ENCODE measurements around the gene TMEM132C.

The TMEM132C gene

DNA sequence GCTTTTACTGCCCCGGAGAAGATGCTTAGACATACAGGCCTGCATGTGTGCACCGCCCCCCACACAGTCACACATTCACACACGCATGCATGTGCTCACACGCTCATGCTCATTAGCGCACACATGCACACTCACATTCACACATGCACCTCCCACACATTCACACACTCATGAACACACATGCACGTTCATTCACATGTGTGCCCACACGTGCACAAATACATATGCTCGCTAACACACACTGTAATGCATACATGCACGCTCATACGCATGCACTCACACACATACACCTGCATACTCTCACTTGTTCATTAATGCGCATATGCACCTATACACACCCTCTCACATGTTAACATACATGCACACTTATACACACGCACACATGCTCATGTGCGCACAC lies 21.9 kb downstream of the TMEM132C start:
- H3K27ac ChIP-seq = no peak overlapping the region
- TF ChIP-seq ZFX (IDR thresholded peaks at IDR 0.05; ENCODE audit: borderline replicate concordance) = no peak
- TF ChIP-seq, protein P1, sequence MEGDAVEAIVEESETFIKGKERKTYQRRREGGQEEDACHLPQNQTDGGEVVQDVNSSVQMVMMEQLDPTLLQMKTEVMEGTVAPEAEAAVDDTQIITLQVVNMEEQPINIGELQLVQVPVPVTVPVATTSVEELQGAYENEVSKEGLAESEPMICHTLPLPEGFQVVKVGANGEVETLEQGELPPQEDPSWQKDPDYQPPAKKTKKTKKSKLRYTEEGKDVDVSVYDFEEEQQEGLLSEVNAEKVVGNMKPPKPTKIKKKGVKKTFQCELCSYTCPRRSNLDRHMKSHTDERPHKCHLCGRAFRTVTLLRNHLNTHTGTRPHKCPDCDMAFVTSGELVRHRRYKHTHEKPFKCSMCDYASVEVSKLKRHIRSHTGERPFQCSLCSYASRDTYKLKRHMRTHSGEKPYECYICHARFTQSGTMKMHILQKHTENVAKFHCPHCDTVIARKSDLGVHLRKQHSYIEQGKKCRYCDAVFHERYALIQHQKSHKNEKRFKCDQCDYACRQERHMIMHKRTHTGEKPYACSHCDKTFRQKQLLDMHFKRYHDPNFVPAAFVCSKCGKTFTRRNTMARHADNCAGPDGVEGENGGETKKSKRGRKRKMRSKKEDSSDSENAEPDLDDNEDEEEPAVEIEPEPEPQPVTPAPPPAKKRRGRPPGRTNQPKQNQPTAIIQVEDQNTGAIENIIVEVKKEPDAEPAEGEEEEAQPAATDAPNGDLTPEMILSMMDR (IDR thresholded peaks at IDR 0.05) = no peak

DNA sequence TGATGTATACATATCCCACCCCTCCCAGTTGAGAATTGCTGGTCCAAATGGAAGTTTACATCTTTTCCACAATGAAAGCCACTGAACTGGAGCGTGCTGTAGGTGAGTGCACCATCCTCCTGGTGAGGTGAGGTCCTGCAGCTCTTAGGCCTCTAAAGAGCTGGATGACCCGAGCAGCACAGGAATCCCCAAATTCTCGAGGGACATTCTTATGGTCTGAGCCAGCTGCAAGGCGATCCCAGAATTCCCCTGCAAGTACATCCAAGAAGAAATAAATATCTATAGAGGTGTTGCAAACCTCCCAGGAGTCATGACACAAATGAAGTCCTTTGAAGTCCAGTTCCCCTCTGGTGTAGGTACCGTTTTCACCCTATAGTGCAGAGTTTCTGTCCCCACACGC lies 24.0 kb downstream of the TMEM132C start:
- no peak overlapping the region for H3K27ac ChIP-seq
- TF ChIP-seq ZFX (IDR thresholded peaks at IDR 0.05; ENCODE audit: borderline replicate concordance) = no peak
- TF ChIP-seq, protein P1 (IDR thresholded peaks at IDR 0.05) = no peak

DNA sequence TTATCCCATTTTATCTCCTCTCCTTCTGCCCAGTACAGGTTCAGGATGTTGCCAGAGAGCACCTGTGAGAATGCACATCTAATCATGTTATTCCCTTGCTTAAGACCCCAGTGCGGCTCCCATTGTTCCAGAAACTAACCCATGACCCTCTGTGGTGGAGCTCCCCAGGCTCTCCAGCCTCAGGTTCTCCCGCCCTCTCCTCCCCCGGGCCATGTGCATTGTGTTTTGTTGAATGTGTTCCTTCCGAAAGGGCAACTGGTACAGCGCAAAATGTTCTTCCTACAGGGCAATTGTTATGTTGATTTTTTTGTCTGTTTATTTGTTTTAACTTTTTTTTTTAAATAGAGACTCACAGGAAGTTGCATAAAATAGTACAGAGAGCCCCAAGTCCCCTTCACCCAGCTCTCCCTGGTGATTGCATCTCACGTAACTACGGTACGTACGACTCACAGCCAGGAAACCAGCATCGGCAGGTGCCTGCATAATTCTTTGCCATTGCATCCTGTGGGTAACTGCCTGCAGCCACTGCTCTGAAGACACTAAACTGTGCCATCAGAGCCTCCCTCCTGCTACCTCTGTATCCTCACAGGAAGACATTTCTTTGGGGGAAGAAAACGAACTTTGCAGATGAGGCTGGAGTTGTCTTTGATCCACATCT lies 31.2 kb downstream of the TMEM132C start:
- no peak for TF ChIP-seq ZFX (IDR thresholded peaks at IDR 0.05; ENCODE audit: borderline replicate concordance)
- TF ChIP-seq, protein P1 (IDR thresholded peaks at IDR 0.05) = no peak
- H3K27ac ChIP-seq = no peak overlapping the region

DNA sequence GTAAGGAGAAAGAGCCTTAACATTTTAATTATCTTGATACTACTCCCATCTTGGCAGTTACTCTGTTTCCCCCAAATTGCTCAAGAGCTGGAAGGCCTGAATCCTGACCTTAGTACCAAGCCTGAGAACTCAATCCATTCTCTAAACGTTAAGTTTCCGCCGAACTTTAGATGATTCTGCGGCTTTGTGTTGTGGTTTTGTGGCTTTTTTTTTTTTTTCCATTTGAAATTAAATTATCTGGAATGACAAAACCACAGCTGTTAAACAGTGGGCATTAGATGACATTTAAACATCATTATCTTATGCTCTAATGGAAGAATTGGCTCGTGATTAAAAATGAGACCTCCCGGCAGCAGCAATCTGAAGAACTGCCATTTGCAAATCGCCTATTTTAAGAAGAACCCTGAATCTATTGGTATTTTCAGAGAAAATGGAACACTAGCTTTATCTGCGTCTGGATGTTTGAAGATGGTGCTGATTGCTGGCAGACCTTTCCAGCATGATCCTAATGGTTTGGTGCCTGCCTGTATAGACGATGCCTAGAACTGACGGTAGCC lies 38.4 kb downstream of the TMEM132C start:
- TF ChIP-seq, protein P1 (IDR thresholded peaks at IDR 0.05) = no peak
- TF ChIP-seq ZFX (IDR thresholded peaks at IDR 0.05; ENCODE audit: borderline replicate concordance) = no peak

DNA sequence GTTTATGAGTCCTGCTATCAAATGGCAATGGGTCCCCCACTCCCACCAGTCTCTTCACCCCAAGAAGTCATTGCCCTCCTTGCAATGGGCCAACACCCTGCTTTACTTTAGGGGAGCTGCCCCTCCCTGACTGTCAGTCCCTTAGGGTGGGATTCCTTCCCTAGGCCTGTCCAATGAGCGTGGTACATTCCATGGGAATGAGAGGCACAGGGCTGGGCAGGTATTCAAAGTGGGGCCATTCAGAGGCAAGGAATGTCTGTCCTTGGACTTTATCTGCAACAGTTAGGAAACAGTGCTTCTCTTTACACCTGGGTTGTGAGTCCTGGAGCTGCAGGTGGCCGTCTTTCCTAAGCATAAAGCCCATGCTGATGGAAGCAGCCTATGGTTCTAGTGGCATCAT lies 40.8 kb downstream of the TMEM132C start:
- TF ChIP-seq ZFX (IDR thresholded peaks at IDR 0.05; ENCODE audit: borderline replicate concordance) = no peak
- TF ChIP-seq, protein P1 (IDR thresholded peaks at IDR 0.05) = no peak
- no peak overlapping the region for H3K27ac ChIP-seq

More for the DNA sequence above, 38.4 kb downstream of the TMEM132C start:
- H3K27ac ChIP-seq = no peak overlapping the region

DNA sequence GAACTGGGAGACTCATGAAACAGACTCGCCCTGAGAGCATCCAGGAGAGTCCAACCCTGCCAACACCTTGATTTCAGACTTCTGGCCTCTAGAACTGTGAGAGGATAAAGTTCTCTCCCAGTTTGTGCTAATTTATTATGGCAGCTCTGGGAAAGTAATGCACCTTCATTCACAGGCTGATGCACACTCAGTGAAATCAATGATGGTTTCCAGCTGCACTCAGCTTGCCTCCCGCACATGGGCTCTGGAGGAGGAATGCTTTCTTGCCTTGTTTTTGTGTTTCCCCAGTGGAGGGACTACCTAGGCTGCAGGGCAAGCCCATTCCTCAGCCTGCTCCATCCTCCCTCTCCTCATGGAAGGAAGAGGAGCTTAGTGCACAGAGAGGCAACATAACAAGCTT lies 45.7 kb downstream of the TMEM132C start:
- TF ChIP-seq, protein P1 (IDR thresholded peaks at IDR 0.05) = no peak
- no peak for TF ChIP-seq ZFX (IDR thresholded peaks at IDR 0.05; ENCODE audit: borderline replicate concordance)
- H3K27ac ChIP-seq = no peak overlapping the region

DNA sequence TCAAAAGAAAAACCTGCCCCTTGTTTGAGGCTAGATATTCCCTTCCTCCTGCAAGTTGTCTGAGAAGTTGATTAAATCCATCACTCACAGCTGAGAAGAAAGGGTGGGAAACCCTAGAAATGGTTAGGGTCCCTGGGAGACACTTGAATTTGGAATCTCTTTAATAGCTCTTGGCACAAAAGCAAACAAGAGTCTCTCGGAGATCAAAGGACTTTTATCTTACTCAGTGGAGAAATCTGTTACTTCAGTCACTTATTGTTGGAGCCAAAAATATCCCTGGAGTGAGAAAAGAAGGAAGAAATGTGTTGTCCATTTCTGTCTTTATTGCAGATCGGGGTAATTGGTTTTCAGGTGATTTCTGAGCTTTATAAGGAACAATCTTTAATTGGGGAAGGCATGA lies 47.0 kb downstream of the TMEM132C start:
- H3K27ac ChIP-seq = no peak overlapping the region
- TF ChIP-seq, protein P1 (IDR thresholded peaks at IDR 0.05) = no peak
- no peak for TF ChIP-seq ZFX (IDR thresholded peaks at IDR 0.05; ENCODE audit: borderline replicate concordance)
